Nephron progenitor cell (in vitro differentiated cells): Measurements from ENCODE around the gene TESK1.

ENCODE experiments used
- DNase-seq: peaks from one replicate; pipeline ENCODE4 v3.0.0; 2021
- H3K27ac Mint-ChIP-seq: 2 replicates; pipeline ENCODE4 v1.8.0; 2021; ENCODE audit warnings: mild to moderate bottlenecking, moderate library complexity, mixed read lengths
- H3K27me3 Mint-ChIP-seq: 2 replicates; pipeline ENCODE4 v1.8.0; 2021; ENCODE audit warnings: mild to moderate bottlenecking, low read depth, mixed read lengths; ENCODE audit not compliant: poor library complexity
- H3K36me3 Mint-ChIP-seq: 2 replicates; pipeline ENCODE4 v1.8.0; 2021; ENCODE audit warnings: low read depth, mixed read lengths
- H3K4me1 Mint-ChIP-seq: 2 replicates; pipeline ENCODE4 v1.8.0; 2021; ENCODE audit warnings: mixed read lengths
- H3K4me3 Mint-ChIP-seq: 2 replicates; pipeline ENCODE4 v1.8.0; 2021; ENCODE audit warnings: mild to moderate bottlenecking, moderate library complexity, mixed read lengths
- H3K9me3 Mint-ChIP-seq: 2 replicates; pipeline ENCODE4 v1.8.0; 2021; ENCODE audit warnings: mild to moderate bottlenecking, moderate library complexity, mixed read lengths
- CTCF ChIP-seq: fragments of 200-600 bp; sonication (generic); IDR thresholded peaks from 2 replicates; pipeline ENCODE4 v1.5.0; 2021; ENCODE audit warnings: antibody characterized with exemption

The TESK1 gene

GRCh38 chr9:35559792-35560530 lies 45.1 kb upstream of the TESK1 start:
- H3K4me3 Mint-ChIP-seq = no peak overlapping the region
- H3K27ac Mint-ChIP-seq = no peak overlapping the region
- peaks cover 14% of the 10 kb centered on the region for H3K36me3 Mint-ChIP-seq
- TF ChIP-seq CTCF = no peak
- H3K9me3 Mint-ChIP-seq = no peaks in the 10 kb centered on the region
- peaks cover 36% of the 10 kb centered on the region for H3K4me1 Mint-ChIP-seq
- H3K27me3 Mint-ChIP-seq = peaks cover 9% of the 10 kb centered on the region
- DNase-seq = no peak

GRCh38 chr9:35560625-35561337 lies 44.3 kb upstream of the TESK1 start:
- no peak for TF ChIP-seq CTCF
- peaks cover 11% of the 10 kb centered on the region for H3K27me3 Mint-ChIP-seq
- no peak overlapping the region for H3K27ac Mint-ChIP-seq

GRCh38 chr9:35561468-35562261 lies 43.4 kb upstream of the TESK1 start:
- no peak for DNase-seq
- H3K27me3 Mint-ChIP-seq = peaks cover 9% of the 10 kb centered on the region
- H3K27ac Mint-ChIP-seq = no peak overlapping the region
- TF ChIP-seq CTCF = no peak
- peaks cover 14% of the 10 kb centered on the region for H3K36me3 Mint-ChIP-seq
- no peaks in the 10 kb centered on the region for H3K9me3 Mint-ChIP-seq
- H3K4me1 Mint-ChIP-seq = peaks cover 33% of the 10 kb centered on the region
- no peak overlapping the region for H3K4me3 Mint-ChIP-seq

More at GRCh38 chr9:35560625-35561337, 44.3 kb upstream of the TESK1 start:
- Mint-ChIP-seq H3K36me3 (peaks cover 14% of the 10 kb centered on the region), H3K4me1 (peaks cover 36% of the 10 kb centered on the region), H3K4me3 (no peak overlapping the region), H3K9me3 (no peaks in the 10 kb centered on the region)
- DNase-seq = no peak

GRCh38 chr9:35562895-35563780 lies 41.9 kb upstream of the TESK1 start:
- Mint-ChIP-seq H3K9me3 (no peaks in the 10 kb centered on the region), H3K4me1 (peaks cover 22% of the 10 kb centered on the region), H3K4me3 (peak overlapping the region; percentile 59), H3K36me3 (peaks cover 8% of the 10 kb centered on the region), H3K27me3 (peaks cover 9% of the 10 kb centered on the region), H3K27ac (peak overlapping the region; percentile 88)
- TF ChIP-seq CTCF = no peak
- DNase-seq = no peak

- H3K4me3 Mint-ChIP-seq = peak overlapping the region; percentile 59
- peaks cover 5% of the 10 kb centered on the region for H3K36me3 Mint-ChIP-seq
- TF ChIP-seq CTCF = no peak
- peak; percentile 57 for DNase-seq
- peak overlapping the region; percentile 88 for H3K27ac Mint-ChIP-seq
- H3K9me3 Mint-ChIP-seq = no peaks in the 10 kb centered on the region
- peaks cover 9% of the 10 kb centered on the region for H3K27me3 Mint-ChIP-seq
- H3K4me1 Mint-ChIP-seq = peaks cover 17% of the 10 kb centered on the region
Measured at GRCh38 chr9:35563791-35564197, 41.3 kb upstream of the TESK1 start.
